Fibroblast of skin of scalp (primary cell): ENCODE measurements around the gene FSCN2.

Source experiments
- DNase-seq: peaks from one replicate; pipeline ENCODE4 v3.0.0-alpha.2; 2013

FSCN2 gene

DNA sequence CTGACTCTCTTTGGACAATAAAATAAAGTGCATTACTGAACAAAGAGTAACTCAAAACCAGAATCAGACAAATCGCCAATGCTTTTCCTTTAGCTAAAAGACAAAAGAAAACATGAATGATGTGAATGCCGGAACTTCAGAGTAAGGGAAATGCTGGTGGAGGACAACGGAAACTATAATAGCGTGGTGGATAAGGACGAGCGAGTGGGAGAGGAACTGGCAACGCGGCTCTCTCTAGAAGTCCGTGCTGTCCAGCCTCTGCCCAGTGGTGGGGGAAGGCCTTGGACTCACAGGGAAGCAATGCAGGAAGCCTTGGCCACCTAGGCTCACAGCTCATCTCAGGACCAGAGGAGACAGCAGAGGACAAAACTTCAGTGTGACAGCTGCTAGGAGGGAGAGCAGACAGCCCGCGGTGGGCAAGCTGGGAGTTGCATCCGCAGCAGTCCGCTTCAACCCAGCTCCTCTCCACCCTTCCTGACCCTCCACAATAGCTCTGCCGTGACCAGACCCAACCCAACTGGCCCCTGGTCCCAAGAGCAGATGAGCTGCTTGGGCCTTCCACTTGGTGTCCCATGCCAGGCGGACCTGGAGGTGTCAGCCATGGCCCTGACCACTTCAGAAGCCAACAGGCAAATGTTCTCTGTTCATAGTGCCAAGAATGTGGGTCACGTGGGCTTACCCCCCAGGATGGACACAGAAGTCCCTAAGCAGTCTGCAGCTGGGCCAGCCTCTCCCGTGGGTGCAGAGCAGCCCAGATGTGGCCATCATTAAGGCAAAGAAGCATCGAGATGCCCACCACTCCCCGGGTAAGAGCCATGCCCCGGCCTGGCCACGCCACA is 29.3 kb downstream of the FSCN2 start:
- DNase-seq: no peak

DNA sequence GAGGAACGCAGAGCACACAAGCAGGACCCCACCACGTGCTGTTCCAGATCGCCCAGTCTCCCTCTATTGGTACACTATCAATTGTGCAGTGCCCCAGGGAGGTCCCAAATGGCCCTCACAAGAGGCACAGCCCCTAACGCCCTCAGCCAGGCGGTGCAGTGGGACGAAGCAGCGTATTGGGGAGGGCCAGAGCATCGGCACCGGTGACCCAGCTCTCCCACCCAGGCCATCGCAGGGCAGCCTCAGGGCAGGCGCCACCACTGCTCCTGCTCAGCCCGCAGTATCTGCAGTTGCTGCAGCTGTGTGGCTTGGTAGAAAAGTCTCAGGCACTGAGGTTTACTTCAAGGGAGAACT is 29.9 kb downstream of the FSCN2 start:
- DNase-seq: no peak

DNA sequence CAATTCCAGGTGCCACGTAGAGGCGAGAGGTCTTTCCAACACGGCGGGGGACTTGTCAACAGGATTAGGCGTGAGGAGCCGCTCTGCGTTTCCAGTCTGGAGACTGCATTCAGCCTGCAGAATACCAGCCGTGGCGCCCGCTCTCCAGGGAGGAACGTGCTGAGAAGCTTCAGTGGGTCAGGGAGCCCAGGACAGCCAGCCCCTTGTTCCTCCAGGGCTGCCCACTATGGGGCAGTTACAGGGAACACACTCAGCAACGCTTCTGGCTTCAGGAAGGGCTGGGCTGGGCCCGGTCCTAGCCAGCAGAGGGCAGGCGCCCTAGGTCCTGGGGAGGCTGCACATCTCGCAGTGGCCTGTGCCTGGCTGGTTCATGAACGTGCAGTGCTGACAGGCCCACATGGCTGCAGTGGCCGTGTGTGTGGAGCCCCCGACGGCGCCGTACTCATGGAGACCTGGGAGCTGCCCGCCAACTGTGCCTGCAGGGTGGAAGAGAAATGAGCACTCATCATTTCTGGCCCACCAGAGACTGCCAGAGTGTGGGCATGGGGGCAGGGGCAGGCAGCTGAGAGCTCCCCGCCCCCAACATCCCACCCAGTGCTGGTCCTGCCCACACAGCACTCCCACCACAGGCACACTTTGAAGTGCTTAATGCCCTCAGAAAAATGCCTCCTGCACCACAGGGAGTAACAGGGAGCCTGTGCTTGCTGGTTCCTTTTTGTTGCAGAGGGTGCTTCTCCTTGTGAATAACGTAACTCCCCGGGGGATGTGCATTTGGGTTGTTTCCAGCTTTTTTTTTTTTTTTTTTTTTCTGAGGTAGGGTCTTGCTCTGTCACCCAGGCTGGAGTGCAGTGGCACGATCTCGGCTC is 31.0 kb downstream of the FSCN2 start:
- DNase-seq: peak; percentile 42

- no peak for DNase-seq
These were observed 33.3 kb downstream of the FSCN2 start for GRCh38 chr17:81561494-81561885.

GRCh38 chr17:81563861-81564586 is 35.8 kb downstream of the FSCN2 start:
- DNase-seq: peak; percentile 55

GRCh38 chr17:81564778-81565177 is 36.6 kb downstream of the FSCN2 start:
- no peak for DNase-seq

DNA sequence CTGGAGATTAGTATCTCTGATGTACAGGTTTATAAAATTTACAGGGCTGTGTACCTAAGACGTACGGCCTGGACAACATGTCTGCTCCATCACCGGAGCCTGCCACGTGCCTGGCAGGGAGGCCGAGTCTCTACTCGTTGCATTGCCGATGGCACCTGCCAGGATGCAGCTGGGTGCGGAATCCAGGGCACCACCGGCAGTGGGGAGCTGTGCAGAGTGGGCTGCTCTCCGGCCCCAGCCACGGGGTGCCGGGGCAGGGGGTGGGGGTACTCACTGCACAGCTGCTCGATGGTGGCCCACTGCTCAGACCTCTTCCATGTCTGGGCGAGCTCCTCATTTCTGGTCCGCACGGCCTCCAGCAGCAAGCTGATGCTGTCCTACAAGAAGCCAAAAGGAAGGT is 37.1 kb downstream of the FSCN2 start:
- DNase-seq: no peak

DNA sequence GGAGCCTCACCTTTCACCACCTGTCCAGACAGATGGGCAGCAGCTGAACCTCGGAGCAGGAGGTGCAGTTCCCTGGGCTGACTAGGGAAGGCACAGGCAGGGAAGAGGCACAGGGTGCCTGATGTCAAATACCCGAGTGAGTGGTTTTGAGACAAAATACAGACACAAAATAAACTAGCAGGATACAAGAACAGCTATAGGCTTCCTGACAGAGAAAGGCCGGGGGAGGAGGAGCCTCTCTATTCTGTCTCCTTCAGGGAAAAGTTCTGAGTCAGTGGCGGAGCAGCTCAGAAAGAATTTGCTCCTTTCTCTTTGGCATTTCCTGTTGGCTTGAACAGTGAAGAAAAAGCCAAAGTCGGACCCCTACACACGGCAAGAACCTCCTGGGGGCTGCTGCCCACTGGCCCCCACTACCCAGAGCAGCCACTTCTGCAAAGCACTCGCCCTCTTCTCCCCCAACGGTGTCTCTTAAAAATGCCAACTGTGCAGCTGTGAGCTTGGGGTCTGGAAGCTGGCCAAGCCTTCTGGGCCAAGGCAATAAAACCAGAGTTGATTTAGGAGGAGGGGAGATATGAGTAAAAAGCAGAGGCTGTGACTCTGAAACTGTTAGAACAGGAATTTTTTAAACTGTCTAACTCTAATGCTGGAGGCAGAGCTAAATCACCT is 38.4 kb downstream of the FSCN2 start:
- DNase-seq: peak; percentile 100

DNA sequence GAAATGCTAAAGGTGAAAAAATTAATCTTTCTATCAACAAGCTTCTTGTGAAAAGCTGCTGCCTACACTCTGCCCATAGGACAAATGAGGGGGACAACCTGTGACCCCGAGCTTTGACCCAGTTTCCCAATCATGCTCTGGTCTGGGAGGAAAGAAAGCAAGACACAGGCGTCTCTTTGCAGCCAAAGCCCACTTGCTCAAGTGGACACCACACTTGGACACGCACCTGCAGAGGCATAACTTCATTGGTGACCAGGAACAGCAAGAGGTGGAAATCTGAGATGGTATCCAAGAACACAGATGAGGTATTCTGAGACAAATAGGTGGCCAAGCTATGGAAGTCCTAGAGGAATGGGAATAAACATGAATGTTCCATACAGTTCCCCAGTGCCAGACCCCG is 39.0 kb downstream of the FSCN2 start:
- DNase-seq: no peak

- DNase-seq: no peak
These were observed 40.2 kb downstream of the FSCN2 start for GRCh38 chr17:81568416-81568815.

GRCh38 chr17:81569986-81570514 is 41.9 kb downstream of the FSCN2 start:
- DNase-seq: no peak

- no peak for DNase-seq
These were observed 42.8 kb downstream of the FSCN2 start for GRCh38 chr17:81570964-81571363.

DNA sequence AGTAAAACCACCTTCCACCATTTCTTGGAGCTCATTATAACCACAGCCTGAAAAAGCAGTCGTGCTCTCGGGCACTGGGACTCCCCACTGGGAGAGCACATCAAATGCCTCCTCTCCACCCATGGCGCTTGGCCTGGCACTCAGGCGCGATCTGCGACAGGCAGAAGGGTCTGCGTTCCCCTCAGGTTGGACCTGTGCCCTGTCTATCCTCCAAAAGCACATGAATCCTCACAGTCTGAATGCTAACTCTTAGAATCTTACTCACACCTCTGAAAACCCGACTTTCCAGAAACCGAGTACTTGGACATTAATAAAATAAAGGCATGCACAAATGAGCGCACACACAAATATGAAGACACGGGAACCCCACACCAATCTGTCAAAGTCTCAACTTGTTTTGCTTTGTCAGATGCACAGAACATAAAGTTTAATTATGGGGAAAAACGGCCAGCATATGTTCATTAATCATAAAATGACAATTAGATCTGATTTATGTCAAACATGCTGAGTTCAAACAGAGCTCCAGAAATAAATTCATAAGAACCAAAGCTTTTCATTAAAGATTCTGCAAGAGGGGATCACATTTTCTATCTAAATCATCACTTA is 44.5 kb downstream of the FSCN2 start:
- DNase-seq: no peak

GRCh38 chr17:81573794-81574642 is 45.8 kb downstream of the FSCN2 start:
- DNase-seq: no peak

DNA sequence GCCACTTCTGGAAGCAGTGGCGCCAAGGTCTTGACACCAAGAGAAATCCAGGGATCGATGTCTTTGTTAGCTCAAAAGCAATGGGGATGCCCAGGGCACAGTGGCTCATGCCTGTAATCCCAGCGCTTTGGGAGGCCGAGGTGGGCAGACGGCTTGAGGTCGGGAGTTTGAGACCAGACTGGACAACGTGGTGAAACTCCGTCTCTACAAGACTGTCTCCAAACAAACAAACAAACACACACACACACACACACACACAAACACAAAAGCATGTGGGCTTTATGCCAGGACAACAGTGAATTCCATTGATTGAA is 46.4 kb downstream of the FSCN2 start:
- no peak for DNase-seq

- DNase-seq: no peak
These were observed 47.7 kb downstream of the FSCN2 start for GRCh38 chr17:81575836-81576235.

GRCh38 chr17:81576621-81577277 is 48.6 kb downstream of the FSCN2 start:
- DNase-seq: peak; percentile 85

GRCh38 chr17:81577278-81578000 is 49.3 kb downstream of the FSCN2 start:
- DNase-seq: no peak

DNA sequence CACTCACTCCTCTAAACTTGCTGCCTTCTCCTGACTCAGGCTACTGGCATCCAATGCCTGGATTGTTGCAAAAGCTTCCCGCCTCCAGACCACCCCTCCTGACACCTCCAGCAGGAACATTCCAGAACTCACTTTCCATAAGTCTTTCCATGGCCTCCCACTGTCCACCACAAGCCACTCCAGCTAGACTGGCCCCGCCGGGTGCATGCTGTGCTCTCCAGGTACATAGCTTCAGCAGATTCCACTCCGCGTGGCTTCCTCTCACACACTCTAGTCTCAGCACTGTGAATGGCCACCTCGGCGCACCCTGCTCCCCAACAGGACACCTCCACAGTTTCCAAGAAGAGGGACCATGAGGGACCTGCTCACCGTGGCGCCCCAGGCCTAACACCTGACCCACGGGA is 49.9 kb downstream of the FSCN2 start:
- DNase-seq: peak; percentile 42
